Measurements from ENCODE around the gene UFM1.
"Not testable (repeated sequence)": the region's sequence is repeated elsewhere in the genome, so short reads cannot be mapped to it uniquely, and the experiment has no call there.

UFM1 gene

GRCh38 chr13:38366954-38367645 lies 17.4 kb downstream of the UFM1 start:
- no peak for DNase-seq

- DNase-seq = no peak
These were observed 19.4 kb downstream of the UFM1 start for GRCh38 chr13:38369058-38369457.

GRCh38 chr13:38370096-38370495 lies 20.4 kb downstream of the UFM1 start:
- DNase-seq = not testable (repeated sequence)

- no peak for DNase-seq
These were observed 23.3 kb downstream of the UFM1 start for GRCh38 chr13:38372820-38373383.

GRCh38 chr13:38376546-38376945 lies 26.9 kb downstream of the UFM1 start:
- no peak for DNase-seq

- DNase-seq = no peak
These were observed 32.2 kb downstream of the UFM1 start for GRCh38 chr13:38381890-38382289.

- no peak for DNase-seq
These were observed 33.3 kb downstream of the UFM1 start for GRCh38 chr13:38382946-38383345.

- no peak for DNase-seq
These were observed 34.5 kb downstream of the UFM1 start for GRCh38 chr13:38384171-38384570.

- no peak for DNase-seq
These were observed 35.7 kb downstream of the UFM1 start for GRCh38 chr13:38385153-38385891.

GRCh38 chr13:38386421-38386820 lies 36.8 kb downstream of the UFM1 start:
- DNase-seq = no peak

- DNase-seq = no peak
These were observed 41.7 kb downstream of the UFM1 start for GRCh38 chr13:38391341-38391740.

- no peak for DNase-seq
These were observed 45.3 kb downstream of the UFM1 start for GRCh38 chr13:38394777-38395496.

- no peak for DNase-seq
These were observed 45.8 kb downstream of the UFM1 start for GRCh38 chr13:38395497-38395788.

GRCh38 chr13:38398711-38399493 lies 49.3 kb downstream of the UFM1 start:
- DNase-seq = no peak

- no peak for DNase-seq
These were observed 49.9 kb downstream of the UFM1 start for GRCh38 chr13:38399535-38399934.

GRCh38 chr13:38401276-38401675 lies 51.6 kb downstream of the UFM1 start:
- no peak for DNase-seq

- DNase-seq = no peak
These were observed 55.6 kb downstream of the UFM1 start for GRCh38 chr13:38405216-38405615.

GRCh38 chr13:38409771-38410170 lies 60.1 kb downstream of the UFM1 start:
- DNase-seq = no peak

- DNase-seq = no peak
These were observed 62.6 kb downstream of the UFM1 start for GRCh38 chr13:38412266-38412665.

Data from eye (tissue), 1 donor.